HG02571 (cell line): ENCODE measurements around the gene OR10W1.

Experiments
- ATAC-seq: cut with Tn5 transposase; IDR thresholded peaks from one replicate; pipeline ENCODE4 v1.9.1; 2021; ENCODE audit warnings: mild to moderate bottlenecking, moderate library complexity; ENCODE audit not compliant: unreplicated experiment

OR10W1 gene, protein sequence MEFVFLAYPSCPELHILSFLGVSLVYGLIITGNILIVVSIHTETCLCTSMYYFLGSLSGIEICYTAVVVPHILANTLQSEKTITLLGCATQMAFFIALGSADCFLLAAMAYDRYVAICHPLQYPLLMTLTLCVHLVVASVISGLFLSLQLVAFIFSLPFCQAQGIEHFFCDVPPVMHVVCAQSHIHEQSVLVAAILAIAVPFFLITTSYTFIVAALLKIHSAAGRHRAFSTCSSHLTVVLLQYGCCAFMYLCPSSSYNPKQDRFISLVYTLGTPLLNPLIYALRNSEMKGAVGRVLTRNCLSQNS

DNA sequence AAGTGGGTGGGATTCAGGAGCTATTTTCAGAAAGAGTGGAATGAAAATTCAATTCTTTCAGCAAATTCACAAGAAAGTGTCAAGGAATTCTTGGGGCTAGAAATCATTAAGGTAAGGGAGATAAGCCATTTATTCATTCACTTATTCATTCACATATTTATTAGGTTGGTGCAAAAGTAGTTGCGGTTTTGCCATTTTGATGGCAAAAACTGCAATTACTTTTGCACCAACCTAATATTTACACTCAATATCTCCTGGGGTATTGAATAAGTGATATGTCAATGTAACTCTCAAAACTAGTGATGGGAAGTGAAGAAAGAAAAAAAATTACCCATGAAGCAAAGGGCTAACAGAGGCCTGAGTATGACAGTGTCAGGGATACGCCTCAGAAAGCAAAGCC lies at the start of gene OR10W1:
Gene OR10W1, minus strand, starts transcription at position 119 of the 400 bp plus-strand sequence. CDS start 402 bp downstream, outside the sequence.
- no peak for ATAC-seq

GRCh38 chr11:58316142-58316541 lies 48.1 kb upstream of the OR10W1 start:
- no peak for ATAC-seq

- ATAC-seq: no peak
Measured at GRCh38 chr11:58301576-58301975, 33.5 kb upstream of the OR10W1 start.

- ATAC-seq: no peak
Measured at GRCh38 chr11:58292017-58292416, 24.0 kb upstream of the OR10W1 start.

DNA sequence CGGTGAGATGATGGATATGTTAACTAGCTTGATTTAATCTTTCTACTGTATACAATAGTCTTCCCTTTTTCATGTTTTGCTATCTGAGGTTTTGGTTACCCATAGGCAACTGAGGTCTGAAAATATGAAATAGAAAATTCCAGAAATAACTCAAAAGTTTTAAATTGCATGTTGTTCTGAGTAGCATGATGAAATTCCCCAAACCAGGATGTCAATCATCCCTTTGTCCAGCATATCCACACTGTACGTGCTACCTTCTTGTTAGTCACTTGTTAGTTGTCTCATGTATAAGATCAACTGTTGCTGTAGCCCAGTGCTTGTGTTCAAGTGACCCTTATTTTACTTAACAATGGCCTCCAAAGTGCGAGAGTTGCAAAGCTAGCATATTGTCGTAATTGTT lies 21.2 kb upstream of the OR10W1 start:
- ATAC-seq: no peak

GRCh38 chr11:58286249-58286648 lies 18.2 kb upstream of the OR10W1 start:
- ATAC-seq: no peak

DNA sequence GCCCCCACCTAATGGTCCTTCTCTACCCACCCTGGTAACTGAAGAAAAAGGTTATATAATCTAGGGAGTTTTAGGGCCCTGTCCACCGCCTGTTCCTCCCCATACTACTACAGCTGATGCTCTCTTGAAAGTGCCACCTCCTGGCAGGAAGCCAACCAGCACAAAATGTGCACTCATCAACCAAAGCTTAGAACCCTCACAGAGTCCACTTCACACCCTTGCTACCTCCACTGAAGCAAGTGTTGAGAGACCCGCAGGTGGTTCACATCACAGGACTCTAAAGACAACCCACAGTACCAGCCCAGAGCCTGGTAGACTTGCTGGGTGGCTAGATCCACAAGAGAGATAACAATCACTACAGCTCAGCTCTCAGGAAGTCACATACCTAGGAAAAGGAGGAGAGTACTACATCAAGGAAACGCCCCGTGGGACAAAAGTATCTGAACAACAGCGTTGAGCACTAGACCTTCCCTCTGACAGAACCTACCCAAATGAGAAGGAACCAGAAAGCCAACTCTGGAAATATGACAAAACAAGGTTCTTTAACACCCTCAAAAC lies 17.5 kb upstream of the OR10W1 start:
- no peak for ATAC-seq

DNA sequence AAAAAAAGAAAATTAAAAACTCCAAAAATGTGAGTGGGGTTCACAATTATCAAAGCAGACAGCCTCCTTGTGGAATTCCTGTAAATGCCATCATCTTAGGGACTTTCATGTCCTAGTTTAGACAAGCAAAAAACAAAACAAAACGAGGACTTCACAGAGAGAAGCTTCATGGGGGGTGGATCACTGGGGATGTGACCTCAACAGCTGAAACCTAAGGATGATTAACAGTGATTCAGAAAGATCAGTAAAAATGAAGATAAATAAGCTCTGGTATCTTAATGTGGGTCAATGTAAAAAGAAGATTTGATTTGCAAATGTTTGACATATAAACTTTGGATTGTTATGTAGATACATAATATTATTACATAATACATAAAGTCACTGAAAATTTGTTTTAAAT lies 8.1 kb upstream of the OR10W1 start:
- no peak for ATAC-seq

- no peak for ATAC-seq
Measured at GRCh38 chr11:58275002-58275401, 6.9 kb upstream of the OR10W1 start.

DNA sequence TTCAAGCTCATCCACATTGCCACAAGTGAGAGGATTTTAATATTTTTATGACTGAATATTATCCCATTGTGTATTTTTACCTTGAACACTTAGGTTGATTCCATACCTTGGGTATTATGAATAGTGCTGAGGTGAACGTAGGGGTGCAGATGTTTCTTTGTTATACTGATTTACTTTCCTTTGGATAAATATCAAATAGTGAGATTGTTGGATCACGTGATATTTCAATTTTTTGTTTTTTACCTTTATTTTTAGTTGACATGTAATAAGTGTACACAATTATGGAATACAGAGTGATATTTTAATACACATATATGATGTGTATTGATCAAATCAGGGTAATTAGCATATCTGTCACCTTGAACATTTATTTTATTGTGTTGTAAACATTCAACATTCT lies 8.1 kb downstream of the OR10W1 start:
- no peak for ATAC-seq

- ATAC-seq: no peak
Measured at GRCh38 chr11:58254936-58255335, 13.1 kb downstream of the OR10W1 start.

GRCh38 chr11:58243954-58244353 lies 24.1 kb downstream of the OR10W1 start:
- no peak for ATAC-seq

DNA sequence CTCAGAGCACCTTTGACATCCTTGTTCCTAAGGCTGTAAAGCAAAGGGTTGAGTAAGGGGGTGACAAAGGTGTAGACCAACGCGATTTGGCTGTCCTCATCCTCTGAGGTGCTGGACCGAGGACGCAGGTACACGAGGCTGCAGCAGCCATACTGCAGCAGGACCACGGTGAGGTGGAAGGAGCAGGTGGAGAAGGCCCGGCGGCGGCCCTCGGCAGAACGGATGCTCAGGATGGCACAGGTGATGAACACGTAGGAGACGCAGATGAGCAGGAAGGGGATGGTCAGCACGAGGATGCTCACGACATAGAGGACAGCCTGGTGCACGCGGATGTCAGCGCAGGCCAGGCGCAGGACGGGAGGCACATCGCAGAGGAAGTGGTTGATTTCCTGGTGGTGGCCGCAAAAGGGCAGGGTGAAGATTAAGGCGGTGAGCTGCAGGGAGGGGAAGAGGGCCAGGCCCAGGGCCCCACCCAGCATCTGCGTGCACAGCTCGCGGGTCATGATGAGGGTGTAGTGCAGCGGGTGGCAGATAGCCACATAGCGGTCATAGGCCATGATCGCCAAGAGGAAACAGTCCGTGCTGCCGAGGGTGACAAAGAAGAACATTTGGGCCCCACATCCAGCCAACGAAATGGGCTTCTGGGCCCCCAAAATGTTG lies 40.0 kb downstream of the OR10W1 start:
- no peak for ATAC-seq

DNA sequence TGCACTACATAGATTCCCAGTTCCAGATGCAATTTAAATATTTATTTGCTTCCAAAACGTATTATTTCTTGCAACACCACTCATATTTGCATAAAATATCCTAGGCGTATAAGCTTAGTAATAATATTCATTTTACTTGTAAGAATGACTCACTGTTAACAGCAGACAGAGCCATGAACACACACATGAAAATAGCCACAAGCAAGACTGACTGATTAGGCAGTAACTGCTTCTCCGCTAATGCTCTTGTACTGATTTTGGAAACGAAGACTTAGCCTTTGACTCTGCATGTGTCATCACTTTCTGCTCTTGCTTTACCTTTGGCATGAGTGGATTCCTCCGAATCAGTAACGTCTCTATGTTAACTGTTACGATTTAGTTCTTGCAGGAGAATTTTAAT lies 45.3 kb downstream of the OR10W1 start:
- ATAC-seq: no peak
